Colonic mucosa (tissue), 4 donors: Measurements from ENCODE around the gene MICALL1. TPM values are rescaled to one million over a fixed set of nuclear protein-coding genes. Genes with fewer than 3 reads are reported as not detected.
"Not testable (repeated sequence)": the region's sequence is repeated elsewhere in the genome, so short reads cannot be mapped to it uniquely, and the experiment has no call there.

Experiments used
- DNase-seq: peaks from one replicate; pipeline ENCODE4 v3.0.0-alpha.2; 2020
- H3K27ac ChIP-seq: fragments of 200-600 bp; one replicate; pipeline ENCODE4 v1.8.0; 2021
- H3K27me3 ChIP-seq: fragments of 200-600 bp; one replicate; pipeline ENCODE4 v1.8.0; 2021
- H3K36me3 ChIP-seq: fragments of 200-600 bp; one replicate; pipeline ENCODE4 v1.8.0; 2021
- H3K4me1 ChIP-seq: fragments of 200-600 bp; one replicate; pipeline ENCODE4 v1.8.0; 2021; ENCODE audit warnings: mild to moderate bottlenecking
- H3K4me3 ChIP-seq: fragments of 200-600 bp; one replicate; pipeline ENCODE4 v1.8.0; 2021
- H3K9ac ChIP-seq, 2 donors: one replicate each; pipeline ENCODE4 v1.7.0; 2013; ENCODE audit warnings: control low read depth in 2 of 2, low read depth in 2 of 2, low read length in 2 of 2
- H3K9me3 ChIP-seq: fragments of 200-600 bp; one replicate; pipeline ENCODE4 v1.8.0; 2021
- CTCF ChIP-seq: fragments of 200-600 bp; IDR thresholded peaks from one replicate; pipeline ENCODE4 v1.8.0; 2022; ENCODE audit warnings: antibody characterized with exemption, mild to moderate bottlenecking
- intact Hi-C: fragments of 100-400 bp; cut with DNase I; formaldehyde crosslinking; loops from one replicate; pipeline ENCODE4 v1.14.1; 2022
- total RNA-seq, 2 donors: library from RNA; stranded (reverse); fragmentation: NEBNext Ultra II Directional in 1 of 2; extraction: Animal tissue kit (Norgen Biotek cat#: 25700) in 1 of 2; gene quantifications; one replicate each; pipeline ENCODE4 v1.2.1, GENCODE V29; 2021
- donor health status: healthy.
- donor health status: DM: no; HTN: no; CAD: no.
- donor health status: DM: no; HTN: no; CAD: no.

MICALL1 gene
- total RNA-seq, 2 donors from 2014 or later, result 27.3 TPM

DNA sequence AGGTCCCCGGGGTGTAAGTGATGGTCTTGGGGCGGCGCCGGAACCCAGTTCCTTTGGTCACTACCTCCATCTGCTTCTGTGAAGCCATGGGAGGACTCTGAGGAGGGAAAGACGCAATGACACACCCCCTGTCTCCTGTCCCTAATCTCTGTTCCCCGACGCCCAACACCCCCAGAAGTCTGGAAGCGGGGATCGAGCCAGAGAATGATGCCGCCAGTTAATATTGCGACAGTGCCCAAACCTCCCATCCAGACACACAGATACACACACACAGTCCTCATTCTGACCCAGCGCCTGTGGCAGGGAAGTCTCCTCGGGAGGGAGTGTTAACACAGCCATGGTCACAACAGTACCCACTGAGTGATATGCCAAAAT lies 47.0 kb downstream of the MICALL1 start:
- no peak for DNase-seq
- H3K27me3 ChIP-seq, result no peaks in the 10 kb centered on the region
- intact Hi-C loops, result no loop called here
- peak overlapping the region; percentile 100 for H3K4me3 ChIP-seq
- H3K9ac ChIP-seq, result peak overlapping the region; percentile 69 to 90
- peaks cover 9% of the 10 kb centered on the region for H3K4me1 ChIP-seq
- H3K36me3 ChIP-seq, result no peaks in the 10 kb centered on the region
- no peak for TF ChIP-seq CTCF
- H3K9me3 ChIP-seq, result no peaks in the 10 kb centered on the region
- H3K27ac ChIP-seq, result no peak overlapping the region

DNA sequence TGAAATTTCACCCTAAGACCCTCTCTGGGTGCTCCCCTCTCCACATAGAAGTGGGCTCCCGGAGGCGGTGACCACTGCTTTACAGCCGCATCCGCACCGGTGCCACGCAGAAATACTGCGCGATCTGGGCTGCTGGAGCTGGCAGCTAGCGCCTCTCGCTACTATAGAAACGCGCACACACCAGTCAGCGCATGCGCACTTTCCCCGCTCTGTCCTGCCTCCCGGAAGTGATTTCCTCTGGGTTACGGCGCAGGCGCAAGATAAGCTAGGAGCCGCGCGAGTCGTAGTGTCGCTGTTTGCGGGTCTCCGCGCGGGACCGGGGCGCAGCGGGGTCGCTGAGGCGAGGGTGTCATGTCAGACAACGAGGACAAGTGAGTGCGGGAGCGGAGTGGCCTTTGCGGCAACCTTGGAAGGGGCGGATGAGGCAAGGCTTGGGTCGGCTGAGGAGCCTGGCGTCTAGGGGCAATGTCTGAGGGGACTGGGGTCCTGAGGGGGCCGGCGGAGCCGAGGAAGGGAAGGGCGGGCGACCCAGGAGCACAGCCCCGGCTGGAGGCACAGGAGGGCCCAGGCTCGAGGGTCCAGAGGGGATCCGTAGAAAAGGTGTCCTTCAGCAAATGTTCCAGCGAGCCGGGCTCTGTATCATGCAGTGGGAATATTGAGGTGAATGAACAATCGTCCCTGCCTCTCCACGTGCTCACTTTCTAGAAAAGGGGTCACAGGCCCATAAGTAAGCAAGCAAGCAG lies 47.5 kb downstream of the MICALL1 start, which contains the start of the genes C22orf23 and POLR2F:
C22orf23 (minus strand) TSS at position 165 of the 743 bp plus-strand sequence. CDS start 452 bp downstream, outside the sequence.
POLR2F (plus strand) TSS at position 263 of the 743 bp plus-strand sequence; CDS start at position 352, 89 bp downstream.
- intact Hi-C loops, result no loop called here
- H3K9ac ChIP-seq, result peak within 1 kb of the TSS; percentile 88 to 90
- peak; percentile 97 for DNase-seq
- H3K27ac ChIP-seq, result peak within 1 kb of the TSS; percentile 44
- no peak for TF ChIP-seq CTCF
- no peaks in the 10 kb centered on the region for H3K27me3 ChIP-seq
- peak within 1 kb of the TSS; percentile 100 for H3K4me3 ChIP-seq
- H3K36me3 ChIP-seq, result no peaks in the 10 kb centered on the region
- peaks cover 9% of the 10 kb centered on the region for H3K4me1 ChIP-seq
- H3K9me3 ChIP-seq, result no peaks in the 10 kb centered on the region

- Histone ChIP-seq H3K4me3 (peak overlapping the region; percentile 100), H3K4me1 (peaks cover 9% of the 10 kb centered on the region), H3K27me3 (no peaks in the 10 kb centered on the region), H3K27ac (no peak overlapping the region), H3K9me3 (no peaks in the 10 kb centered on the region), H3K36me3 (no peaks in the 10 kb centered on the region), H3K9ac (peak overlapping the region in 1 of 2 donors; percentile 5)
- intact Hi-C loops, result no loop called here
- no peak for DNase-seq
- no peak for TF ChIP-seq CTCF
Measured at GRCh38 chr22:37954686-37955085, 48.6 kb downstream of the MICALL1 start.

DNA sequence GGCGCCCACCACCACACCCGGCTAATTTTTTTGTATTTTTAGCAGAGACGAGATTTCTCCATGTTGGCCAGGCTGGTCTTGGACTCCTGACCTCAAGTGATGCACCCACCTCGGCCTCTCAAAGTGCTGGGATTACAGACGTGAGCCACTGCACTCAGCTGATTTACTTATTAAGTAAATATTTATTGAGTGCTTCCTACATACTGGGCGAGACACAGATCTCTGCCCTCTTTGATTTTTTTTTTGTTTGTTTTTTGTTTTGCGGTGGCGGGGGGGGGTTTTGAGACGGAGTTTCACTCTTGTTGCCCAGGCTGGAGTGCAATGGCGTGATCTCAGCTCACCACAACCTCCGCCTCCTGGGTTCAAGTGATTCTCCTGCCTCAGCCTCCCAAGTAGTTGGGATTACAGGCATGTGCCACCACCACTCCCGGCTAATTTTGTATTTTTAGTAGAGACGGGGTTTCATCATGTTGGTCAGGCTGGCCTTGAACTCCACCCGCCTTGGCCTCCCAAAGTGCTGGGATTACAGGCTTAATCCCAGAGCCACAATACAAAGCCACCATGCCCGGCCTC lies 49.8 kb downstream of the MICALL1 start:
- H3K36me3 ChIP-seq, H3K4me3 ChIP-seq, H3K9me3 ChIP-seq, H3K27ac ChIP-seq, H3K27me3 ChIP-seq, DNase-seq, intact Hi-C loops, H3K9ac ChIP-seq, H3K4me1 ChIP-seq: not testable (repeated sequence)

- TF ChIP-seq CTCF, result no peak
- DNase-seq, result no peak
- Histone ChIP-seq H3K9ac (no peak overlapping the region), H3K9me3 (no peaks in the 10 kb centered on the region), H3K27me3 (no peaks in the 10 kb centered on the region), H3K4me3 (no peak overlapping the region), H3K36me3 (no peaks in the 10 kb centered on the region), H3K27ac (no peak overlapping the region), H3K4me1 (peaks cover 7% of the 10 kb centered on the region)
- intact Hi-C loops, result no loop called here
Measured at GRCh38 chr22:37957232-37957631, 51.1 kb downstream of the MICALL1 start.
